Mesenchymal stem cell (in vitro differentiated cells and primary cell): Measurements from ENCODE around the gene IFNG.

Source experiments
- DNase-seq: peaks from one replicate; pipeline ENCODE4 v3.0.0-alpha.2; 2013
- H2AFZ ChIP-seq: one replicate; pipeline ENCODE4 v1.6.1; 2013; ENCODE audit warnings: low read depth, mild to moderate bottlenecking, control low read depth, inconsistent platforms, low read length, moderate library complexity
- H2AK5ac ChIP-seq: 2 replicates; pipeline ENCODE4 v1.6.1; 2013; ENCODE audit warnings: low read length, moderate library complexity, mild to moderate bottlenecking, inconsistent platforms; ENCODE audit not compliant: severe bottlenecking
- H2BK120ac ChIP-seq: one replicate; pipeline ENCODE4 v1.6.1; 2013; ENCODE audit warnings: low read depth, mild to moderate bottlenecking, inconsistent platforms, low read length, moderate library complexity
- H2BK12ac ChIP-seq, 2 experiments: one replicate each; pipeline ENCODE4 v1.6.1; 2013; ENCODE audit warnings: inconsistent platforms in 2 of 2, low read length in 2 of 2, mild to moderate bottlenecking in 2 of 2, moderate library complexity in 2 of 2, control low read depth in 1 of 2
- H2BK15ac ChIP-seq: one replicate; pipeline ENCODE4 v1.6.1; 2013; ENCODE audit warnings: mild to moderate bottlenecking, low read depth, inconsistent platforms; ENCODE audit not compliant: poor library complexity, severe bottlenecking
- H2BK5ac ChIP-seq: 2 replicates; pipeline ENCODE4 v1.6.1; 2013; ENCODE audit warnings: low read depth, mild to moderate bottlenecking, low read length, control low read depth, inconsistent platforms; ENCODE audit not compliant: poor library complexity, severe bottlenecking
- H3K14ac ChIP-seq, 2 experiments: one replicate each; pipeline ENCODE4 v1.6.1; 2013; ENCODE audit warnings: inconsistent platforms in 2 of 2, low read length in 2 of 2, control low read depth in 1 of 2, mild to moderate bottlenecking in 1 of 2, moderate library complexity in 1 of 2
- H3K18ac ChIP-seq, 2 experiments: one replicate each; pipeline ENCODE4 v1.6.1; 2013; ENCODE audit warnings: inconsistent platforms in 2 of 2, low read length in 2 of 2, control low read depth in 1 of 2, low read depth in 1 of 2, mild to moderate bottlenecking in 1 of 2
- H3K23ac ChIP-seq, 2 experiments: one replicate each; pipeline ENCODE4 v1.6.1; 2013; ENCODE audit warnings: inconsistent platforms in 2 of 2, low read length in 2 of 2, mild to moderate bottlenecking in 2 of 2, moderate library complexity in 2 of 2, control low read depth in 1 of 2
- H3K27ac ChIP-seq: 2 replicates; pipeline ENCODE4 v1.5.1; 2013; ENCODE audit warnings: mild to moderate bottlenecking, moderate library complexity, low read length, control low read depth, inconsistent platforms; ENCODE audit not compliant: poor library complexity, severe bottlenecking
- H3K27me3 ChIP-seq, 2 experiments: 2 replicates each; pipeline versions ENCODE4 v1.6.1 to v1.7.0; 2013; ENCODE audit warnings: low read length in 2 of 2, mild to moderate bottlenecking in 2 of 2, moderate library complexity in 2 of 2, control low read depth in 1 of 2, inconsistent platforms in 1 of 2; ENCODE audit not compliant: control insufficient read depth in 1 of 2, insufficient read depth in 1 of 2
- H3K36me3 ChIP-seq, 2 experiments: 2 replicates each; pipeline versions ENCODE4 v1.6.1 to v1.7.0; 2013; ENCODE audit warnings: low read length in 2 of 2, control low read depth in 1 of 2, inconsistent platforms in 1 of 2, low read depth in 1 of 2, mild to moderate bottlenecking in 1 of 2; ENCODE audit not compliant: insufficient read depth in 2 of 2, control insufficient read depth in 1 of 2
- H3K4ac ChIP-seq, 2 experiments: one replicate each; pipeline ENCODE4 v1.6.1; 2013; ENCODE audit warnings: inconsistent platforms in 2 of 2, low read length in 2 of 2, mild to moderate bottlenecking in 2 of 2, moderate library complexity in 2 of 2, control low read depth in 1 of 2, low read depth in 1 of 2
- H3K4me1 ChIP-seq: 2 replicates; pipeline ENCODE4 v1.6.1; 2013; ENCODE audit warnings: low read depth, low read length, control low read depth; ENCODE audit not compliant: control insufficient read depth, insufficient read depth
- H3K4me2 ChIP-seq: 2 replicates; pipeline ENCODE4 v1.6.1; 2013; ENCODE audit warnings: low read length, mild to moderate bottlenecking, inconsistent platforms; ENCODE audit not compliant: poor library complexity, severe bottlenecking
- H3K4me3 ChIP-seq, 2 experiments: 2 replicates each; pipeline versions ENCODE4 v1.5.1 to v1.7.0; 2013; ENCODE audit warnings: low read length in 2 of 2, mild to moderate bottlenecking in 2 of 2, control low read depth in 1 of 2, low read depth in 1 of 2; ENCODE audit not compliant: insufficient read depth in 1 of 2
- H3K79me1 ChIP-seq: replicated peaks from 2 replicates; pipeline ENCODE4 v1.6.1; 2013; ENCODE audit warnings: mild to moderate bottlenecking, control low read depth, low read length, inconsistent platforms; ENCODE audit not compliant: poor library complexity, severe bottlenecking
- H3K9ac ChIP-seq: 2 replicates; pipeline ENCODE4 v1.7.0; 2013; ENCODE audit warnings: mild to moderate bottlenecking, low read length, moderate library complexity
- H3K9me3 ChIP-seq: 2 replicates; pipeline ENCODE4 v1.7.0; 2013; ENCODE audit warnings: mild to moderate bottlenecking, low read length; ENCODE audit not compliant: control insufficient read depth
- H4K8ac ChIP-seq: one replicate; pipeline ENCODE4 v1.6.1; 2013; ENCODE audit warnings: inconsistent platforms, mild to moderate bottlenecking, low read length, moderate library complexity
- H4K91ac ChIP-seq: one replicate; pipeline ENCODE4 v1.6.1; 2013; ENCODE audit warnings: mild to moderate bottlenecking, low read length, inconsistent platforms
- WGBS: methylation state at CpG from one replicate; pipeline ENCODE4 v1.1.7; 2013; ENCODE audit warnings: mixed read lengths; 5-methylcytosine and 5-hydroxymethylcytosine counted together

IFNG gene

DNA sequence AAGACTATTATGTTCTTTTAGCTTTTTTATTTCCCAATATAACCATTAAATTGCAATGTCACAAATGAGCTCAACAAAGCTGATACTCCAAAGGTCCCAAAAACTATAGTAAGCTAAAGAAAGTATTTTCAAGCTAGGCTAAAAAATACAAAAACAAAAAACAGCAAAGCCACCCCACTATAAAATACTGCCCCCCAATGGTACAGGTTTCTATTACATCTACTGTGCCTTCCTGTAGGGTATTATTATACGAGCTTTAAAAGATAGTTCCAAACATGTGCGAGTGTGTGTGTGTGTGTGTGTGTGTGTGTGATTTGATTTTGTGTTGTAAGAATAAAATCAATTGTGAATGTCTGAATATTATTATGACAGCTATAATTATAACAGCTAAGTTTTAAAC, 1.1 kb downstream of the IFNG start:
- H3K18ac ChIP-seq, result no peak overlapping the region
- H2BK15ac ChIP-seq, result no peak overlapping the region
- no peak overlapping the region for H2BK12ac ChIP-seq
- no peaks in the 10 kb centered on the region for H3K9me3 ChIP-seq
- no peaks in the 10 kb centered on the region for H3K4me1 ChIP-seq
- H3K36me3 ChIP-seq, result no peaks in the 10 kb centered on the region
- H4K8ac ChIP-seq, result no peak overlapping the region
- H3K23ac ChIP-seq, result no peak overlapping the region
- H3K79me1 ChIP-seq, result no peaks in the 10 kb centered on the region
- 60% methylated on average over 1 of the region's 2 CpGs for WGBS
- no peak overlapping the region for H3K4me3 ChIP-seq
- H4K91ac ChIP-seq, result no peak overlapping the region
- H3K4ac ChIP-seq, result no peak overlapping the region
- peak; percentile 8 for DNase-seq
- no peak overlapping the region for H3K9ac ChIP-seq
- no peak overlapping the region for H3K27ac ChIP-seq
- H3K27me3 ChIP-seq, result peaks cover 5 to 14% of the 10 kb centered on the region in 2 experiments
- H2BK5ac ChIP-seq, result no peak overlapping the region
- no peak overlapping the region for H2BK120ac ChIP-seq
- H2AFZ ChIP-seq, result no peak overlapping the region
- no peak overlapping the region for H3K4me2 ChIP-seq
- no peak overlapping the region for H2AK5ac ChIP-seq
- no peak overlapping the region for H3K14ac ChIP-seq

GRCh38 chr12:68157380-68157779, 2.2 kb downstream of the IFNG start:
- Histone ChIP-seq H2BK120ac (no peak overlapping the region), H4K91ac (no peak overlapping the region), H2BK12ac (no peak overlapping the region), H4K8ac (no peak overlapping the region), H3K4ac (no peak overlapping the region), H3K4me1 (no peaks in the 10 kb centered on the region), H2AFZ (no peak overlapping the region), H3K9ac (no peak overlapping the region), H2BK15ac (no peak overlapping the region), H2AK5ac (no peak overlapping the region), H3K36me3 (no peaks in the 10 kb centered on the region), H3K79me1 (no peaks in the 10 kb centered on the region), H3K14ac (no peak overlapping the region), H3K18ac (no peak overlapping the region), H3K27me3 (peaks cover 5 to 17% of the 10 kb centered on the region in 2 experiments), H3K4me3 (no peak overlapping the region), H3K4me2 (no peak overlapping the region), H3K27ac (no peak overlapping the region), H2BK5ac (no peak overlapping the region), H3K9me3 (no peaks in the 10 kb centered on the region), H3K23ac (no peak overlapping the region)
- WGBS, result 30% methylated on average over 2 of the region's 4 CpGs
- no peak for DNase-seq

GRCh38 chr12:68156636-68157035, 2.9 kb downstream of the IFNG start:
- no peak overlapping the region for H4K91ac ChIP-seq
- no peak overlapping the region for H3K18ac ChIP-seq
- no peak overlapping the region for H2BK15ac ChIP-seq
- no peak overlapping the region for H2AK5ac ChIP-seq
- no peak overlapping the region for H2BK5ac ChIP-seq
- no peak overlapping the region for H3K4ac ChIP-seq
- no peak for DNase-seq
- no peaks in the 10 kb centered on the region for H3K36me3 ChIP-seq
- WGBS, result no CpG with 5 or more reads among the region's 1 CpG
- no peak overlapping the region for H3K9ac ChIP-seq
- no peak overlapping the region for H3K27ac ChIP-seq
- no peaks in the 10 kb centered on the region for H3K4me1 ChIP-seq
- no peak overlapping the region for H3K4me2 ChIP-seq
- H3K4me3 ChIP-seq, result no peak overlapping the region
- H4K8ac ChIP-seq, result no peak overlapping the region
- no peaks in the 10 kb centered on the region for H3K9me3 ChIP-seq
- H2BK120ac ChIP-seq, result no peak overlapping the region
- H3K27me3 ChIP-seq, result peaks cover 5 to 23% of the 10 kb centered on the region in 2 experiments
- no peak overlapping the region for H3K23ac ChIP-seq
- H2AFZ ChIP-seq, result no peak overlapping the region
- no peak overlapping the region for H3K14ac ChIP-seq
- H2BK12ac ChIP-seq, result no peak overlapping the region
- H3K79me1 ChIP-seq, result no peaks in the 10 kb centered on the region

- Histone ChIP-seq H3K36me3 (no peaks in the 10 kb centered on the region), H3K23ac (no peak overlapping the region), H4K8ac (no peak overlapping the region), H2AFZ (no peak overlapping the region), H3K9me3 (no peaks in the 10 kb centered on the region), H3K18ac (no peak overlapping the region), H3K14ac (no peak overlapping the region), H3K79me1 (no peaks in the 10 kb centered on the region), H3K27ac (no peak overlapping the region), H3K4ac (no peak overlapping the region), H3K4me2 (no peak overlapping the region), H3K4me3 (no peak overlapping the region), H2BK12ac (no peak overlapping the region), H3K4me1 (no peaks in the 10 kb centered on the region), H2AK5ac (no peak overlapping the region), H2BK15ac (no peak overlapping the region), H3K27me3 (peaks cover 4 to 23% of the 10 kb centered on the region in 2 experiments), H2BK5ac (no peak overlapping the region), H2BK120ac (no peak overlapping the region), H3K9ac (no peak overlapping the region), H4K91ac (no peak overlapping the region)
- DNase-seq, result no peak
- WGBS, result 100% methylated on average over 1 of the region's 1 CpG
Measured at GRCh38 chr12:68154779-68155178, 4.8 kb downstream of the IFNG start.
